Glutamatergic neuron (in vitro differentiated cells): ENCODE data around the gene ZBBX. TPM values are rescaled to one million over a fixed set of nuclear protein-coding genes. Genes with fewer than 3 reads are reported as not detected.

Source experiments
- DNase-seq: peaks from one replicate; pipeline ENCODE4 v3.0.0; 2022
- H3K27ac Mint-ChIP-seq: one replicate; pipeline ENCODE4 v1.8.0; 2020; ENCODE audit warnings: mild to moderate bottlenecking, mixed read lengths, inconsistent platforms; ENCODE audit not compliant: unreplicated experiment
- H3K27me3 Mint-ChIP-seq: one replicate; pipeline ENCODE4 v1.8.0; 2020; ENCODE audit warnings: mild to moderate bottlenecking, moderate library complexity, mixed read lengths, inconsistent platforms; ENCODE audit not compliant: unreplicated experiment
- H3K36me3 Mint-ChIP-seq: one replicate; pipeline ENCODE4 v1.8.0; 2020; ENCODE audit warnings: mild to moderate bottlenecking, mixed read lengths, inconsistent platforms; ENCODE audit not compliant: unreplicated experiment
- H3K4me1 Mint-ChIP-seq: one replicate; pipeline ENCODE4 v1.8.0; 2020; ENCODE audit warnings: mild to moderate bottlenecking, low read depth, mixed read lengths, inconsistent platforms; ENCODE audit not compliant: unreplicated experiment
- H3K4me3 Mint-ChIP-seq: one replicate; pipeline ENCODE4 v1.8.0; 2020; ENCODE audit warnings: mild to moderate bottlenecking, mixed read lengths, inconsistent platforms; ENCODE audit not compliant: unreplicated experiment
- H3K9me3 Mint-ChIP-seq: one replicate; pipeline ENCODE4 v1.8.0; 2020; ENCODE audit warnings: mild to moderate bottlenecking, moderate library complexity, mixed read lengths, inconsistent platforms; ENCODE audit not compliant: unreplicated experiment
- CTCF ChIP-seq: fragments of 200-600 bp; sonication (generic); IDR thresholded peaks from one replicate; pipeline ENCODE4 v1.5.0; 2021; ENCODE audit not compliant: partially characterized antibody, unreplicated experiment
- total RNA-seq: library from RNA; stranded (reverse); fragmentation: NEBNext Ultra II Directional; extraction: Animal tissue kit (Norgen Biotek cat#: 25700); gene quantifications from one replicate; pipeline ENCODE4 v1.2.1, GENCODE V29; 2021; ENCODE audit not compliant: unreplicated experiment

The ZBBX gene
- total RNA-seq, 1 donor from 2014 or later, result 1.4 TPM

- no peak for TF ChIP-seq CTCF
- H3K27ac Mint-ChIP-seq, result no peak overlapping the region
- H3K4me3 Mint-ChIP-seq, result no peak overlapping the region
- H3K36me3 Mint-ChIP-seq, result no peaks in the 10 kb centered on the region
- H3K9me3 Mint-ChIP-seq, result no peaks in the 10 kb centered on the region
- peaks cover 2% of the 10 kb centered on the region for H3K27me3 Mint-ChIP-seq
- no peaks in the 10 kb centered on the region for H3K4me1 Mint-ChIP-seq
- no peak for DNase-seq
These were observed 90.7 kb downstream of the ZBBX start for GRCh38 chr3:167289435-167289834.

- no peaks in the 10 kb centered on the region for H3K4me1 Mint-ChIP-seq
- TF ChIP-seq CTCF, result no peak
- H3K36me3 Mint-ChIP-seq, result no peaks in the 10 kb centered on the region
- no peak for DNase-seq
- no peaks in the 10 kb centered on the region for H3K9me3 Mint-ChIP-seq
- H3K27ac Mint-ChIP-seq, result no peak overlapping the region
- peaks cover 2% of the 10 kb centered on the region for H3K27me3 Mint-ChIP-seq
- no peak overlapping the region for H3K4me3 Mint-ChIP-seq
These were observed 91.4 kb downstream of the ZBBX start for GRCh38 chr3:167288737-167289136.

GRCh38 chr3:167287308-167287707, 92.8 kb downstream of the ZBBX start:
- Mint-ChIP-seq H3K27me3 (peaks cover 2% of the 10 kb centered on the region), H3K9me3 (no peaks in the 10 kb centered on the region), H3K36me3 (no peaks in the 10 kb centered on the region), H3K4me1 (no peaks in the 10 kb centered on the region), H3K4me3 (no peak overlapping the region), H3K27ac (no peak overlapping the region)
- DNase-seq, result no peak
- no peak for TF ChIP-seq CTCF

GRCh38 chr3:167274141-167274874, 105.8 kb downstream of the ZBBX start:
- DNase-seq, result no peak
- no peaks in the 10 kb centered on the region for H3K9me3 Mint-ChIP-seq
- no peak overlapping the region for H3K27ac Mint-ChIP-seq
- H3K4me1 Mint-ChIP-seq, result no peaks in the 10 kb centered on the region
- no peaks in the 10 kb centered on the region for H3K36me3 Mint-ChIP-seq
- TF ChIP-seq CTCF, result no peak
- H3K27me3 Mint-ChIP-seq, result no peaks in the 10 kb centered on the region
- H3K4me3 Mint-ChIP-seq, result no peak overlapping the region

GRCh38 chr3:167253037-167253436, 127.1 kb downstream of the ZBBX start:
- no peaks in the 10 kb centered on the region for H3K27me3 Mint-ChIP-seq
- no peaks in the 10 kb centered on the region for H3K36me3 Mint-ChIP-seq
- H3K4me1 Mint-ChIP-seq, result no peaks in the 10 kb centered on the region
- no peak overlapping the region for H3K4me3 Mint-ChIP-seq
- H3K27ac Mint-ChIP-seq, result no peak overlapping the region
- DNase-seq, result no peak
- no peak for TF ChIP-seq CTCF
- no peaks in the 10 kb centered on the region for H3K9me3 Mint-ChIP-seq
